IMR-90 (cell line): ENCODE measurements around the gene COPZ2. TPM values are rescaled to one million over a fixed set of nuclear protein-coding genes. Genes with fewer than 3 reads are reported as not detected.
"Not testable (repeated sequence)": the region's sequence is repeated elsewhere in the genome, so short reads cannot be mapped to it uniquely, and the experiment has no call there.

Experiments used
- ATAC-seq: fragments of 200-7000 bp; cut with Tn5 transposase; 2 replicates; pipeline ENCODE4 v1.9.1; 2020; ENCODE audit warnings: low read depth, mild to moderate bottlenecking, moderate library complexity
- BruUV-seq: library from RNA; stranded (reverse); fragments of 400-500 nt; replicated peaks from 2 replicates; lab custom pipeline; 2021; lab: Mats Ljungman, UMichigan
- CTCF ChIA-PET: fragments of 300-600 bp; formaldehyde crosslinking; extraction: SDS; loops from one replicate; lab custom pipeline; 2021; ENCODE audit warnings: antibody characterized with exemption; lab: Yijun Ruan, JAX
- POLR2A ChIA-PET: fragments of 300-600 bp; sonication (Branson Sonifier 250); formaldehyde crosslinking; loops from one replicate; lab custom pipeline; 2022; ENCODE audit warnings: antibody characterized with exemption; ENCODE audit not compliant: unreplicated experiment; lab: Charles Lee
- DNase-seq: peaks from one replicate; pipeline ENCODE4 v3.0.0; 2013
- H2AFZ ChIP-seq: replicated peaks from 2 replicates; pipeline ENCODE3; 2013; ENCODE audit warnings: low read length, mild to moderate bottlenecking; ENCODE audit not compliant: poor library complexity
- H2AK5ac ChIP-seq: 2 replicates; pipeline ENCODE4 v1.6.1; 2013; ENCODE audit warnings: low read depth, low read length, inconsistent platforms
- H2AK9ac ChIP-seq: replicated peaks from 2 replicates; pipeline ENCODE3; 2013; ENCODE audit warnings: mild to moderate bottlenecking, low read depth, low read length, moderate library complexity; ENCODE audit not compliant: poor library complexity
- H2BK120ac ChIP-seq: 2 replicates; pipeline ENCODE4 v1.6.1; 2013; ENCODE audit warnings: low read depth, low read length, inconsistent platforms
- H2BK15ac ChIP-seq: 3 replicates; pipeline ENCODE4 v1.6.1; 2013; ENCODE audit warnings: low read depth, low read length, inconsistent platforms
- H2BK20ac ChIP-seq: 2 replicates; pipeline ENCODE4 v1.6.1; 2013; ENCODE audit warnings: low read depth, mild to moderate bottlenecking, inconsistent platforms, low read length, moderate library complexity
- H2BK5ac ChIP-seq: 2 replicates; pipeline ENCODE4 v1.6.1; 2013; ENCODE audit warnings: mild to moderate bottlenecking, low read depth, low read length, inconsistent platforms; ENCODE audit not compliant: poor library complexity, severe bottlenecking
- H3K14ac ChIP-seq: replicated peaks from 2 replicates; pipeline ENCODE4 v1.6.1; 2013; ENCODE audit warnings: low read depth, low read length, inconsistent platforms
- H3K18ac ChIP-seq: 2 replicates; pipeline ENCODE4 v1.6.1; 2013; ENCODE audit warnings: low read depth, low read length, control low read depth
- H3K23ac ChIP-seq: 2 replicates; pipeline ENCODE4 v1.6.1; 2013; ENCODE audit warnings: low read depth, low read length, inconsistent platforms
- H3K27ac ChIP-seq: 2 replicates; pipeline ENCODE4 v1.5.1; 2013; ENCODE audit warnings: mild to moderate bottlenecking, control low read depth, low read length; ENCODE audit not compliant: insufficient read depth
- H3K27me3 ChIP-seq: 2 replicates; pipeline ENCODE4 v1.6.1; 2013; ENCODE audit warnings: low read length; ENCODE audit not compliant: control insufficient read depth, insufficient read depth
- H3K36me3 ChIP-seq: 2 replicates; pipeline ENCODE4 v1.6.1; 2013; ENCODE audit warnings: low read length, mixed read lengths; ENCODE audit not compliant: control insufficient read depth, insufficient read depth
- H3K4ac ChIP-seq: 2 replicates; pipeline ENCODE4 v1.6.1; 2013; ENCODE audit warnings: low read depth, low read length, inconsistent platforms
- H3K4me1 ChIP-seq: 2 replicates; pipeline ENCODE4 v1.6.1; 2013; ENCODE audit warnings: low read length, mixed read lengths; ENCODE audit not compliant: control insufficient read depth, insufficient read depth
- H3K4me2 ChIP-seq: 2 replicates; pipeline ENCODE4 v1.6.1; 2013; ENCODE audit warnings: low read depth, mild to moderate bottlenecking, control low read depth, low read length, moderate library complexity
- H3K4me3 ChIP-seq: 2 replicates; pipeline ENCODE4 v1.5.1; 2013; ENCODE audit warnings: low read depth, mild to moderate bottlenecking, control low read depth, low read length, moderate library complexity; ENCODE audit not compliant: insufficient read depth
- H3K56ac ChIP-seq: 2 replicates; pipeline ENCODE4 v1.6.1; 2013; ENCODE audit warnings: low read length, inconsistent platforms; ENCODE audit not compliant: insufficient read depth; ENCODE audit errors: extremely low read depth
- H3K79me1 ChIP-seq, 2 experiments: 2 replicates each; pipeline ENCODE4 v1.6.1; 2013; ENCODE audit warnings: low read length in 2 of 2, inconsistent platforms in 1 of 2, low read depth in 1 of 2
- H3K9ac ChIP-seq: 2 replicates; pipeline ENCODE4 v1.6.1; 2013; ENCODE audit warnings: low read depth, low read length, control low read depth
- H3K9me1 ChIP-seq: 2 replicates; pipeline ENCODE4 v1.6.1; 2013; ENCODE audit warnings: low read length, inconsistent platforms; ENCODE audit not compliant: insufficient read depth
- H3K9me3 ChIP-seq: 2 replicates; pipeline ENCODE4 v1.6.1; 2013; ENCODE audit warnings: low read length; ENCODE audit not compliant: control insufficient read depth, insufficient read depth
- H4K20me1 ChIP-seq: 2 replicates; pipeline ENCODE4 v1.6.1; 2013; ENCODE audit warnings: low read length, inconsistent platforms; ENCODE audit not compliant: insufficient read depth
- H4K5ac ChIP-seq: 2 replicates; pipeline ENCODE4 v1.6.1; 2013; ENCODE audit warnings: mild to moderate bottlenecking, low read depth, low read length, control low read depth
- H4K8ac ChIP-seq, 2 experiments: 2 replicates each; pipeline ENCODE4 v1.6.1; 2013; ENCODE audit warnings: low read depth in 2 of 2, low read length in 2 of 2, control low read depth in 1 of 2, inconsistent platforms in 1 of 2
- H4K91ac ChIP-seq: 2 replicates; pipeline ENCODE4 v1.6.1; 2013; ENCODE audit warnings: low read depth, low read length, inconsistent platforms; ENCODE audit not compliant: insufficient read depth
- CTCF ChIP-seq: conservative IDR thresholded peaks from 2 replicates; pipeline ENCODE4 v1.5.1; 2012; ENCODE audit warnings: mild to moderate bottlenecking, low read depth, low read length, improper control_type of control experiment
- WGBS, 2 experiments: methylation state at CpG; one replicate each; pipeline versions ENCODE4 v1.1.5 to v1.1.7; 2013; ENCODE audit warnings: missing lambda C conversion rate in 2 of 2; ENCODE audit not compliant: insufficient read length in 1 of 2; ENCODE audit errors: extremely low coverage in 2 of 2; 5-methylcytosine and 5-hydroxymethylcytosine counted together
- dilution Hi-C: fragments of 300-500 bp; cut with HindIII; formaldehyde crosslinking; loops from one replicate; pipeline ENCODE4 v1.14.3; 2018; ENCODE audit warnings: low sequenced_read_pairs; ENCODE audit not compliant: unreplicated experiment
- in situ Hi-C: fragments of 300-500 bp; cut with MboI; formaldehyde crosslinking; loops from 3 replicates; pipeline ENCODE4 v1.14.3; 2019; ENCODE audit warnings: low sequenced_read_pairs, inconsistent platforms, mixed read lengths
- intact Hi-C: fragments of 100-400 bp; cut with micrococcal nuclease; formaldehyde crosslinking; loops from 2 replicates; pipeline ENCODE4 v1.10.0; 2022
- polyA plus RNA-seq, 3 experiments: library from polyadenylated mRNA; depleted of rRNA; stranded (reverse); fragments of >200 nt; gene quantifications; 2 replicates each; pipeline ENCODE4 v1.2.3, GENCODE V29; 2012; ENCODE audit warnings: low replicate concordance in 1 of 3
- total RNA-seq: library from RNA; depleted of rRNA; stranded (reverse); fragments of >200 nt; gene quantifications from 2 replicates; pipeline ENCODE4 v1.2.3, GENCODE V29; 2012

The COPZ2 gene
- total and polyA plus RNA-seq, 2 of the 4 experiments (the other 2 are of a cell fraction): 41.0 to 86.1 TPM

GRCh38 chr17:48002266-48002915 is 35.2 kb downstream of the COPZ2 start (continued):
- no peak for TF ChIP-seq CTCF

GRCh38 chr17:48001657-48002056 is 35.9 kb downstream of the COPZ2 start:
- H3K23ac ChIP-seq, H2AK9ac ChIP-seq, intact Hi-C loops, DNase-seq, H3K79me1 ChIP-seq, H3K9me3 ChIP-seq, BruUV-seq, H3K4me2 ChIP-seq, H4K20me1 ChIP-seq, H3K27me3 ChIP-seq, H3K4me3 ChIP-seq, H3K36me3 ChIP-seq, H3K9ac ChIP-seq, H2AFZ ChIP-seq, in situ Hi-C loops, H3K18ac ChIP-seq, ATAC-seq, dilution Hi-C loops, H2BK5ac ChIP-seq: not testable (repeated sequence)
- peak overlapping the region; percentile 21; the same call in 1 of the 2 replicates for H2AK5ac ChIP-seq
- ChIA-PET CTCF (interaction anchor here (1.0 kb wide), 1 partner anchor 31 kb away, joined by 4 read pairs; the partner anchor contains the start of gene CDK5RAP3), POLR2A (interaction anchor here (0.6 kb wide), 1 partner anchor 803 kb away, joined by 4 read pairs; no protein-coding TSS in a partner anchor)
- H3K9me1 ChIP-seq: peaks cover 14% of the 10 kb centered on the region
- H2BK15ac ChIP-seq: peak overlapping the region; percentile 95; the same call in 2 of the 3 replicates
- H3K27ac ChIP-seq: peak overlapping the region; percentile 88; the same call in 1 of the 2 replicates
- peak overlapping the region; percentile 45; the same call in 1 of the 2 replicates for H2BK20ac ChIP-seq
- H3K4ac ChIP-seq: peak overlapping the region; percentile 97; the same call in 1 of the 2 replicates
- peak overlapping the region; percentile 92 for H2BK120ac ChIP-seq
- H3K4me1 ChIP-seq: peaks cover 14% of the 10 kb centered on the region
- peak overlapping the region; percentile 93 for H3K14ac ChIP-seq
- H4K91ac ChIP-seq: peak overlapping the region; percentile 96; the same call in 1 of the 2 replicates
- H3K56ac ChIP-seq: 0 out of 2 replicates have a peak overlapping the region, but pooled peaks have one; percentile 2
- H4K5ac ChIP-seq: peak overlapping the region; percentile 100
- H4K8ac ChIP-seq: peak overlapping the region; percentile 97 to 99; a peak in 2 of 4 replicates
- no CpG with 5 or more reads among the region's 5 CpGs for WGBS, 2 experiments
